ENCODE measurements around the gene GLRA3. TPM values are rescaled to one million over a fixed set of nuclear protein-coding genes. Genes with fewer than 3 reads are reported as not detected.
"Not testable (repeated sequence)": the region's sequence is repeated elsewhere in the genome, so short reads cannot be mapped to it uniquely, and the experiment has no call there.

GLRA3 gene
- total RNA-seq, result not detected in 2 replicates

DNA sequence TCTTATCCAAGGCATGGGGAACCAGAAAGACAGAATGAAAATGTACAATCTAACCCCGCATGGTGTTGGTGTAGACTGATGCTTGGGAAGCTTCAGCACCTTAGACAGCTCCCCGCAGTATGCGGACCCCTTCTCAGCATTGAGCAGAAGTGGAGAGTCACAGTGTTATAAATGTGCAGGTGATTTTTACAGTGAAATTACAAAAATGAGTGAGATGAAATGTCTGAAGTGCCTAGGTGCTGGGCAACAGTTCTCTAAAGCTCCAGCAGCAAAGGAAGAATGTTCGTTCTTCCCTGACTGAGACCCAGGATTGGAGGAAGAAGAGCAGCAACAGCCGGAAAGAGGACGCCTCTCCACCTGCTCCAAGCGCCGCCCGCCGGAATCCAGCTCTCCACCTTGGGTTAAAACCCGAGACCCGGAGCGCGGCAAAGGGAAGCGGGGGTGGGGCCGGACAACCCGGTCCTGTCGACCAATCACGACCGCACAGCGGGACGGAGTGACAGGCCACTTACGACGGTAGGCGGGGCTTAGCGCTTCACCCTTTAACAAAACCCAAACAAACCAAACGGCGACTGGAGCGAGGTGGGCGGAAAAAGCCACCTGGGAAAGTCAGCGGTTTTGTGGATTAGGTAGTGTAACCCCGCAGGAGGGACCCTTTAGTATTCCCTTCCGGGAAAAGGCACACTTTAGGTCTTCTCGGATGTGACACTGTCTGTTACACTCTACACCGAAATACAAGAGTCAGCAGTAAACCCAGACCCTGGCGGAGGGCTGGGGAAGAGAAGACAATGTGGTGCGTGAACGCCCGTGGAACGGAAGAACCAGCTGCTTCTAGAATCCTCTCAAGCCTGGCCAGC is at the start of gene GLRA3:
Gene GLRA3, minus strand, starts transcription at position 403 of the 857 bp plus-strand sequence. CDS start 436 bp downstream, outside the sequence.
- TF ChIP-seq, protein P1, sequence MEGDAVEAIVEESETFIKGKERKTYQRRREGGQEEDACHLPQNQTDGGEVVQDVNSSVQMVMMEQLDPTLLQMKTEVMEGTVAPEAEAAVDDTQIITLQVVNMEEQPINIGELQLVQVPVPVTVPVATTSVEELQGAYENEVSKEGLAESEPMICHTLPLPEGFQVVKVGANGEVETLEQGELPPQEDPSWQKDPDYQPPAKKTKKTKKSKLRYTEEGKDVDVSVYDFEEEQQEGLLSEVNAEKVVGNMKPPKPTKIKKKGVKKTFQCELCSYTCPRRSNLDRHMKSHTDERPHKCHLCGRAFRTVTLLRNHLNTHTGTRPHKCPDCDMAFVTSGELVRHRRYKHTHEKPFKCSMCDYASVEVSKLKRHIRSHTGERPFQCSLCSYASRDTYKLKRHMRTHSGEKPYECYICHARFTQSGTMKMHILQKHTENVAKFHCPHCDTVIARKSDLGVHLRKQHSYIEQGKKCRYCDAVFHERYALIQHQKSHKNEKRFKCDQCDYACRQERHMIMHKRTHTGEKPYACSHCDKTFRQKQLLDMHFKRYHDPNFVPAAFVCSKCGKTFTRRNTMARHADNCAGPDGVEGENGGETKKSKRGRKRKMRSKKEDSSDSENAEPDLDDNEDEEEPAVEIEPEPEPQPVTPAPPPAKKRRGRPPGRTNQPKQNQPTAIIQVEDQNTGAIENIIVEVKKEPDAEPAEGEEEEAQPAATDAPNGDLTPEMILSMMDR (conservative IDR thresholded peaks at IDR 0.05; ENCODE audit: low read depth, low read length), result no peak
- peak within 1 kb of the TSS; percentile 54 for H3K4me3 ChIP-seq (ENCODE audit: low read depth, low read length)
- no peak for DNase-seq (ENCODE audit: low read depth)

DNA sequence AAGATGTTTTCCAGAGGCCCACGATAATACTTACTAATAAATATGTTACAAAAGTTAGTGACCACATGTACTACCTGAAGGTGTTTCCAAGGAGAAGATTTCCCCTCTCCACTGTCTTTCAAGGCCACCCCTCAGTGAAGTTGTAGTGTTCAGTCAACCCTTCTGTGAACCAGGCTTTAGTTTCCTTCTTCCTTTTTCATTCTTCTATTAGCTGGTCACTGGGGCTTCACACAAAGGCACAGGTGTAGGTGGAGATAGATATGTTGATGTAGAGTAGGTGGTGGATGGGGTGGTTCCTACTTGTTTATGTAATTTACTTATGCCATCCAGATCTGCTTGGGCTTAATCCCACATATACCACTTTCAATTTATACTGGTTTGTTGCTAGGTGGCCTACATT is 45.9 kb upstream of the GLRA3 start:
- TF ChIP-seq, protein P1 (conservative IDR thresholded peaks at IDR 0.05; ENCODE audit: low read depth, low read length), result no peak
- no peak overlapping the region for H3K4me3 ChIP-seq (ENCODE audit: low read depth, low read length)
- no peak for DNase-seq (ENCODE audit: low read depth)

DNA sequence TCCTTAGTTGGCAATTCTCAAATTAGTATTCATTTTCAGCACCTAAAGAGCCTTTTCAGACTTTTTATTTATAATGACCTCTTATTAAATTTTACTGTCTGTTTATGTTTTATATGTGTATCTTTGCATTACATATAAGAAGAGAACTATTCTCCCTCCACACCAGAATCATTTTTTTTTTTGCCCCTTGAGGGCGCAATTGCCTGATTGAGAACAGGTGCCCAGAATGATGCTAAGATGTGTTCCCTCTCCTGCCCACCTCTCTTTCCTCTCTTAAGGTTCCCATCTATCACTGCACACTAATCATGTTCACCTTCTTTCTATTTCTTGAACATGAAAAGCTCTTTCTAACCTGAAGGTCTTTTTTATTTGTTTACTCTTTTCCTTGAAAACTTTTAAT is 44.9 kb upstream of the GLRA3 start:
- TF ChIP-seq, protein P1 (conservative IDR thresholded peaks at IDR 0.05; ENCODE audit: low read depth, low read length), result peak; percentile 28
- no peak for DNase-seq (ENCODE audit: low read depth)
- no peak overlapping the region for H3K4me3 ChIP-seq (ENCODE audit: low read depth, low read length)

DNA sequence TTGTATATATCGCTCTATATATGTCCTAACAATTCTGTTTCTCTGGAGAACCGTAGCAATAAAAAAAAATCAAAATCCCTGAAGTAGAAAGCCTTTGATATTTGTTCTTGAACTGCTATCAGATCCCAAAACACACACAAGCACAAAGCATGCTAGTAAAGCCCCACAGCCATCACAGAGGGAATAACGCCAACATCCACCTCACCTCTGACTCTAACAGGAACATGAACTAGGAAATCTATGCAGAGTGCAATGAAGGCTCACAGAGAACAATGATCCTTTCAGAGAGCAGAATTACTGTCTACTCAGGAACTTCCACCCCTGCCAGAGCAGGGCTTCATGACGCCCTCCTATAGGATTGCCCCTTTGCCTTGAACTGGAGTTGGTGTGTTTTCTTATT is 44.1 kb upstream of the GLRA3 start:
- not testable (repeated sequence) for H3K4me3 ChIP-seq (ENCODE audit: low read depth, low read length); DNase-seq (ENCODE audit: low read depth)

DNA sequence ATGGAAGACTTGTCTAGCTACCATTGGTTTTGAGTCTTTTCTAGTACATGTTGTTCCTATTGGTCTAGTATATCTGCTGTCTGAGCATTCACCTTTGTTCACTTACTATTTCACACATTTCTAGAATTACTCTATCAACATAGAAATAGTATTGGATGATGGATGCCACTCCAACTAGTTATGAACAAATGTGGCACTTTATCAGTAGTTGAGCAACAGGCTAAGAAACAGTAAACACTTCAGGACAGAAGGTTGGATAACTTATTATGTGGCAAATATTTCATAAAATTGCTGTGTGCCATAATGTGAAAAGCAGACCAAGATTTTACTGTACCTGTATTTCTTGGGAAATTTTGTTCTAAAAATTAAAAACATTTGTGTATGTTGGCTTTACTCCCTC is 42.4 kb upstream of the GLRA3 start:
- H3K4me3 ChIP-seq (ENCODE audit: low read depth, low read length), result no peak overlapping the region
- DNase-seq (ENCODE audit: low read depth), result no peak
- TF ChIP-seq, protein P1 (conservative IDR thresholded peaks at IDR 0.05; ENCODE audit: low read depth, low read length), result no peak

DNA sequence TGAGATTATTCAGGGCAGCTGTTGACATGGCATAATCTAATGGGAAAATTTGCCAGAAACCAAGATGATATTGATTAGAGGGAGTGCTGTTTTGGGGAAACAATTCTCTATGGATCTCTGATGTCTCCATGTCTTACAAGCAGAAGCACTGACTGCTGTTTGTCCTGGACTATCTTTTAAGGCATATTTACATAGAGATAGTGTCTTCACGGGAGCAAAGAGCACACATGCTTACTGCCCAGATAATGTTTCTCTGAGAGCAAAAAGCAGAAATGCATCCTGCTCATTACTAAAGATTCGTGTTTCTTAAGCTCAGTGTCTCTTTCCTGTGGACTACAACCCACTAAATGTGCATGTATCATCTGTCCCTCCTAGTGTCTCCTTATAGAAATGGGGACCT is 41.3 kb upstream of the GLRA3 start:
- DNase-seq (ENCODE audit: low read depth), result no peak
- H3K4me3 ChIP-seq (ENCODE audit: low read depth, low read length), result no peak overlapping the region
- TF ChIP-seq, protein P1 (conservative IDR thresholded peaks at IDR 0.05; ENCODE audit: low read depth, low read length), result no peak

DNA sequence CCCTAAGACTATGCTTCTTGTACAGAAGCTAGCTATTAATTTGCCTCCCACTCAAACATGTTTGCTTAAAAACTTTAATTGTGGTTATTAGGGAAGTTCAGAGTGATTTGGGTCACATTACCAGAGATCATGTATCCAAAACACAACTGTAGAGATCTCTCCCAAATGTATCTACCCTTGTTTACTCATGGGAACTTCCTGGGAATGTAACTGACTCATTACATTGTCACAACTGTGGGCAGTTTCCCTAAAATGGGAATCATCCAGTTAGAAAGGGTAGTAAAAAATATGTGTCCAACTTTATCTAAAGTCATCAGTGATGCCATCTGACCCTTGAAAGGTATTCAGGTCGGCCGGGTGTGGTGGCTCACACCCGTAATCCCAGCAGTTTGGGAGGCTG is 40.3 kb upstream of the GLRA3 start:
- DNase-seq (ENCODE audit: low read depth), result no peak
- H3K4me3 ChIP-seq (ENCODE audit: low read depth, low read length), result no peak overlapping the region
- TF ChIP-seq, protein P1 (conservative IDR thresholded peaks at IDR 0.05; ENCODE audit: low read depth, low read length), result no peak

Measured in epithelial cell of proximal tubule (primary cell).